HPDE6-E6E7 (cell line): ENCODE data around the gene DGCR6L.
A peak's percentile ranks its signal among the peaks of the same experiment; 100 is the strongest.
"Not testable (repeated sequence)": the region's sequence is repeated elsewhere in the genome, so short reads cannot be mapped to it uniquely, and the experiment has no call there.

Experiments used
- DNase-seq: peaks from one replicate; pipeline ENCODE4 v3.0.0; 2011; ENCODE audit warnings: missing footprints; ENCODE audit errors: extremely low spot score

DGCR6L gene

GRCh38 chr22:20319745-20320658, at the start of gene DGCR6L:
Gene DGCR6L, minus strand, starts transcription at chr22:20320060. Its CDS starts 72 bp downstream, at chr22:20319988.
- DNase-seq, result peak; percentile 74

GRCh38 chr22:20368875-20369274, 49.0 kb upstream of the DGCR6L start:
- not testable (repeated sequence) for DNase-seq

- not testable (repeated sequence) for DNase-seq
These were observed 47.0 kb upstream of the DGCR6L start for GRCh38 chr22:20366841-20367240.

- not testable (repeated sequence) for DNase-seq
These were observed 44.7 kb upstream of the DGCR6L start for GRCh38 chr22:20364335-20365260.

- not testable (repeated sequence) for DNase-seq
These were observed 42.5 kb upstream of the DGCR6L start for GRCh38 chr22:20362403-20362802.

- DNase-seq, result not testable (repeated sequence)
These were observed 41.9 kb upstream of the DGCR6L start for GRCh38 chr22:20361752-20362229.

- not testable (repeated sequence) for DNase-seq
These were observed 41.2 kb upstream of the DGCR6L start for GRCh38 chr22:20360866-20361751.

GRCh38 chr22:20360261-20360660, 40.4 kb upstream of the DGCR6L start:
- DNase-seq, result not testable (repeated sequence)

GRCh38 chr22:20358503-20359239, 38.8 kb upstream of the DGCR6L start:
- DNase-seq, result not testable (repeated sequence)

GRCh38 chr22:20357967-20358366, 38.1 kb upstream of the DGCR6L start:
- not testable (repeated sequence) for DNase-seq

GRCh38 chr22:20356906-20357305, 37.0 kb upstream of the DGCR6L start:
- not testable (repeated sequence) for DNase-seq

GRCh38 chr22:20355939-20356636, 36.2 kb upstream of the DGCR6L start:
- DNase-seq, result not testable (repeated sequence)

- no peak for DNase-seq
These were observed 34.5 kb upstream of the DGCR6L start for GRCh38 chr22:20354238-20354975.

GRCh38 chr22:20352536-20352935, 32.7 kb upstream of the DGCR6L start:
- not testable (repeated sequence) for DNase-seq

- not testable (repeated sequence) for DNase-seq
These were observed 26.7 kb upstream of the DGCR6L start for GRCh38 chr22:20346553-20346952.

- DNase-seq, result not testable (repeated sequence)
These were observed 18.4 kb upstream of the DGCR6L start for GRCh38 chr22:20338291-20338690.

GRCh38 chr22:20337807-20338206, 17.9 kb upstream of the DGCR6L start:
- not testable (repeated sequence) for DNase-seq

- DNase-seq, result not testable (repeated sequence)
These were observed 16.7 kb upstream of the DGCR6L start for GRCh38 chr22:20336561-20336960.

GRCh38 chr22:20328569-20328930, 8.7 kb upstream of the DGCR6L start:
- not testable (repeated sequence) for DNase-seq
